Calu3 (cell line): ENCODE data around the gene CNTNAP2. TPM values are rescaled to one million over a fixed set of nuclear protein-coding genes. Genes with fewer than 3 reads are reported as not detected.

ENCODE experiments used
- BruUV-seq: library from RNA; stranded (reverse); fragments of 400-500 nt; replicated peaks from 2 replicates; lab custom pipeline; 2021; lab: Mats Ljungman, UMichigan
- CTCF ChIA-PET: fragments of 300-600 bp; sonication (Branson Sonifier 250); formaldehyde crosslinking; loops from one replicate; lab custom pipeline; 2022; ENCODE audit warnings: antibody characterized with exemption; lab: Charles Lee
- DNase-seq: peaks from one replicate; pipeline ENCODE4 v3.0.0; 2022
- H3K27ac Mint-ChIP-seq: one replicate; pipeline ENCODE4 v1.8.0; 2022; ENCODE audit warnings: mixed read lengths; ENCODE audit not compliant: unreplicated experiment
- H3K27me3 Mint-ChIP-seq: one replicate; pipeline ENCODE4 v1.8.0; 2022; ENCODE audit warnings: mixed read lengths; ENCODE audit not compliant: unreplicated experiment
- H3K36me3 Mint-ChIP-seq: one replicate; pipeline ENCODE4 v1.8.0; 2022; ENCODE audit warnings: mild to moderate bottlenecking, moderate library complexity, mixed read lengths; ENCODE audit not compliant: insufficient read depth, unreplicated experiment
- H3K4me1 Mint-ChIP-seq: one replicate; pipeline ENCODE4 v1.8.0; 2022; ENCODE audit warnings: mild to moderate bottlenecking, low read depth, mixed read lengths; ENCODE audit not compliant: unreplicated experiment
- H3K4me3 Mint-ChIP-seq: one replicate; pipeline ENCODE4 v1.8.0; 2022; ENCODE audit warnings: mild to moderate bottlenecking, low read depth, moderate library complexity, mixed read lengths; ENCODE audit not compliant: unreplicated experiment
- H3K9me3 Mint-ChIP-seq: one replicate; pipeline ENCODE4 v1.8.0; 2022; ENCODE audit warnings: low read depth, mixed read lengths; ENCODE audit not compliant: unreplicated experiment
- intact Hi-C: fragments of 100-400 bp; cut with micrococcal nuclease; formaldehyde crosslinking; loops from one replicate; pipeline ENCODE4 v1.10.0; 2022; ENCODE audit not compliant: unreplicated experiment
- total RNA-seq: library from RNA; stranded (reverse); gene quantifications from 2 replicates; pipeline ENCODE4 v1.2.3, GENCODE V29; 2022
- TF ChIP-seq, protein P1 (sequence below): fragments of 200-600 bp; IDR thresholded peaks from one replicate; pipeline ENCODE4 v1.8.0; 2022; ENCODE audit warnings: antibody characterized with exemption; ENCODE audit not compliant: unreplicated experiment

CNTNAP2 gene
- total RNA-seq, 1 experiment from 2014 or later: 1.1 TPM

DNA sequence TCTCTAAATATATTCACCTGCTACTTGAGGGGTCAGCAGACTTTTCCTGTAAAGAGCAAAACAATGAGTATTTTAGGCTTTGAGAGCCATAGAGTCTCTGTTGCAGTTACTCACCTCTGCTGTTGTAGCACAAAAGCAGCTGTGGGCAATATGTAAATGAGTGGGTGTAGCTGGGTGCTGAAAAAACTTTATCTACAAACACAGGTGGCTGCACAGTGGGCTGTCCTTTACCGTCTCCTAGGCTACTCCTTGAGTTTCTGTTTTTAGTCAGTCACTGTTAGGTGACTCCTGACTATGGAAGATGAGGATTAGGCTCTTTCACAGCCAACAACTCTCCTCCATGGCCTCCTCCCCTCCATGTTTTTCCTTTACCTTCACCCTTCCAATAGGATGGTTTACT lies 2187.9 kb downstream of the CNTNAP2 start:
- peaks cover 23% of the 10 kb centered on the region for H3K27me3 Mint-ChIP-seq
- no peaks in the 10 kb centered on the region for H3K9me3 Mint-ChIP-seq
- no peak overlapping the region for H3K4me3 Mint-ChIP-seq
- no peaks in the 10 kb centered on the region for H3K36me3 Mint-ChIP-seq
- DNase-seq: no peak
- no TSS peak for BruUV-seq
- intact Hi-C loops: loop anchor here (5.0 kb wide), 1 partner anchor 33 kb away; no protein-coding TSS in a partner anchor
- TF ChIP-seq, protein P1, sequence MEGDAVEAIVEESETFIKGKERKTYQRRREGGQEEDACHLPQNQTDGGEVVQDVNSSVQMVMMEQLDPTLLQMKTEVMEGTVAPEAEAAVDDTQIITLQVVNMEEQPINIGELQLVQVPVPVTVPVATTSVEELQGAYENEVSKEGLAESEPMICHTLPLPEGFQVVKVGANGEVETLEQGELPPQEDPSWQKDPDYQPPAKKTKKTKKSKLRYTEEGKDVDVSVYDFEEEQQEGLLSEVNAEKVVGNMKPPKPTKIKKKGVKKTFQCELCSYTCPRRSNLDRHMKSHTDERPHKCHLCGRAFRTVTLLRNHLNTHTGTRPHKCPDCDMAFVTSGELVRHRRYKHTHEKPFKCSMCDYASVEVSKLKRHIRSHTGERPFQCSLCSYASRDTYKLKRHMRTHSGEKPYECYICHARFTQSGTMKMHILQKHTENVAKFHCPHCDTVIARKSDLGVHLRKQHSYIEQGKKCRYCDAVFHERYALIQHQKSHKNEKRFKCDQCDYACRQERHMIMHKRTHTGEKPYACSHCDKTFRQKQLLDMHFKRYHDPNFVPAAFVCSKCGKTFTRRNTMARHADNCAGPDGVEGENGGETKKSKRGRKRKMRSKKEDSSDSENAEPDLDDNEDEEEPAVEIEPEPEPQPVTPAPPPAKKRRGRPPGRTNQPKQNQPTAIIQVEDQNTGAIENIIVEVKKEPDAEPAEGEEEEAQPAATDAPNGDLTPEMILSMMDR: no peak
- CTCF ChIA-PET: no interaction called here
- H3K4me1 Mint-ChIP-seq: no peaks in the 10 kb centered on the region
- H3K27ac Mint-ChIP-seq: no peak overlapping the region

DNA sequence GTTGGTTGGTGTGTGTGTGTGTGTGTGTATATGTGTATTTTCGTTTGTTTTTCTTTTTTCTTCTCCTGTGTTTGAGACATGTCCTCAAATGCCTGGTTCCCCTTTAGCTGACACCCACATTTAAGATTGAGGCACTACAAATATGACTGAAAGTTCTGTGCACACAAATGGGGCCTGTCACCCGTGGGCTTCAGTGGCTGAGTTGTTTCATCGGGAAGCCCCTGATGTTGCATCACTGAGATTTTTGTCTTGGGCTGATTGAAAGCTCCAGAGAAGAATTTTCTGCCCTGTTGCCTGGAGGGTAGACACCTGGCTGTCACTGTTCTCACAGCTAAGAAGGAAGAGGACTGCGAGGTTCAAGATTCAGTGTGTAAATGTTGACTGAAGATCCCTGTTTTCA lies 2190.2 kb downstream of the CNTNAP2 start:
- Mint-ChIP-seq H3K4me1 (no peaks in the 10 kb centered on the region), H3K27me3 (peaks cover 39% of the 10 kb centered on the region), H3K27ac (no peak overlapping the region), H3K4me3 (no peak overlapping the region), H3K9me3 (no peaks in the 10 kb centered on the region), H3K36me3 (no peaks in the 10 kb centered on the region)
- CTCF ChIA-PET: interaction anchor here (0.8 kb wide), 1 partner anchor 10 kb away, joined by 7 read pairs; no protein-coding TSS in a partner anchor
- intact Hi-C loops: no loop called here
- TF ChIP-seq, protein P1: no peak
- DNase-seq: no peak
- BruUV-seq: no TSS peak

DNA sequence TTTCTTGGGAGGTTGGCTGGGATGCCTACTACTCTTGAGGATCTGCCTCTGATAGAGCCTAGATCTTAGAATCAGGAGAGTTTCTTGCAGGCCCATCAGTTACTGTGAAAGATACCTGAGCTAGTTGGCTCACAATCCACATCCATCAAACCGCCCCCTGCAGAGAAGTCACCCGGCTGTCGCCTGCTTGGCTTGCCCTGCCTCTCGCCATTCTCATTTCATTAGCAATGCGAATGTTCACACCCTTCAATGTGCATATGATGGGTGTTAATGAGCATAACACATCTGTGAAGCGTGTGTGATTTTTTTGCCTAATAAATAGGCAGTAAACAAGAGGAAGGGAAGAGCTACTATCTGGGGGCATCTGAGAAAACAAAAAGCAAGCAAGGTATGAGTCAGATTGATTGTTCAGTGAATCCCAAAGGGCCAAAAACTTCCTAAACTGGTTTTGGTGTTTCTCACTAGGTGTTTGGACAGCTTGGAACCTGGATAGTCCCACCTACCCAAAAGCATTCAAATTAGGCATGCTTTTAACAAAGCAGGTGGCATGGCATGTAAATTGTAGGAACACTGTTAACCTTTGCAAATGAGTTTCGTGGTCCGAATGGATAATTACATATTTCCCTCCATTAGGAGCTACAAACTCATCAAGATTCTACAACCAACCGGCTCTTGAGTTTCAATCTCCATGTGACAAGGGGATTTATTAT lies 2201.7 kb downstream of the CNTNAP2 start:
- Mint-ChIP-seq H3K4me3 (no peak overlapping the region), H3K27me3 (peaks cover 24% of the 10 kb centered on the region), H3K27ac (no peak overlapping the region), H3K36me3 (no peaks in the 10 kb centered on the region), H3K4me1 (no peaks in the 10 kb centered on the region), H3K9me3 (peaks cover 3% of the 10 kb centered on the region)
- intact Hi-C loops: no loop called here
- DNase-seq: no peak
- CTCF ChIA-PET: no interaction called here
- no TSS peak for BruUV-seq
- TF ChIP-seq, protein P1: no peak

DNA sequence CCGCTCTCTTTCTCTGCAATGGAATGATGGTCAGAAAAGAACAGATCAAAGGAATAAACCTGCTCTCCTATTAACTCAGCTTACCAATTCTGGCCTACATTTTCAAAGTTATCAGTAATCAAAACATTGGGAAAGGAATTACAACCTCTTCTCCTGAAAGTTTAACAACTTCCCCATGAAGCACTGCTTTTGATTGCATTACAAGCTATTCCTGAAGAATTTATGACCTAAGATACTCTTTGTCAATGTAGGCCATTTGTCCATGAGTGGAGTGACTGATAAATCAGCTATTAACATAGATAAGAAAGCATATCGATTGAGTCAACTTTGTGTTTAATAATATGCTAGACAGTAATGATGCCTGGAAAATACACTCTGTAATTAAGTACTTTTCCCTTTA lies 2202.2 kb downstream of the CNTNAP2 start:
- Mint-ChIP-seq H3K27me3 (peaks cover 18% of the 10 kb centered on the region), H3K36me3 (no peaks in the 10 kb centered on the region), H3K27ac (no peak overlapping the region), H3K4me3 (no peak overlapping the region), H3K9me3 (peaks cover 3% of the 10 kb centered on the region), H3K4me1 (no peaks in the 10 kb centered on the region)
- no peak for DNase-seq
- intact Hi-C loops: no loop called here
- BruUV-seq: no TSS peak
- CTCF ChIA-PET: no interaction called here
- TF ChIP-seq, protein P1: no peak
